A549 (cell line): ENCODE results near the gene CDH4. TPM values are rescaled to one million over a fixed set of nuclear protein-coding genes. Genes with fewer than 3 reads are reported as not detected.
A peak's percentile ranks its signal among the peaks of the same experiment; 100 is the strongest.

Source experiments
- ATAC-seq, 2 experiments: fragments of 200-7000 bp in 1 of 2; fragments of >200 bp in 1 of 2; cut with Nextera tagmentation in 1 of 2; cut with Tn5 transposase in 1 of 2; 3 replicates each; pipeline versions ENCODE4 v1.8.0 to v1.9.1; 2018 to 2020; ENCODE audit warnings: mild to moderate bottlenecking in 1 of 2, moderate library complexity in 1 of 2
- CTCF ChIA-PET: fragments of 300-600 bp; sonication (Branson Sonifier 250); formaldehyde crosslinking; extraction: SDS; loops from one replicate; lab custom pipeline; 2021; ENCODE audit warnings: antibody characterized with exemption, inconsistent platforms; lab: Yijun Ruan, JAX
- POLR2A ChIA-PET: fragments of 350-600 bp; formaldehyde crosslinking; extraction: SDS; loops from one replicate; lab custom pipeline; 2021; ENCODE audit warnings: antibody characterized with exemption, inconsistent platforms; lab: Yijun Ruan, JAX
- DNase-seq, 2 experiments: peaks; one replicate each; pipeline versions ENCODE4 v3.0.0 to v3.0.0-alpha.2; 2011 to 2016; ENCODE audit warnings: low read depth in 1 of 2, low spot score in 1 of 2
- FAIRE-seq: peaks from 2 replicates; lab custom pipeline; 2011; peaks lifted over from hg19 to GRCh38; lab: Jason Lieb, UNC
- H3K27ac ChIP-seq, 2 experiments: fragments of >200 bp; sonication (Bioruptor Twin); formaldehyde crosslinking; 3 replicates each; pipeline ENCODE4 v1.5.1; 2016 to 2017
- H3K4me1 ChIP-seq: fragments of >200 bp; sonication (Bioruptor Twin); formaldehyde crosslinking; 3 replicates; pipeline ENCODE4 v1.6.1; 2016
- H3K4me2 ChIP-seq: fragments of >200 bp; sonication (Bioruptor Twin); formaldehyde crosslinking; 3 replicates; pipeline ENCODE4 v1.6.1; 2016
- H3K4me3 ChIP-seq: fragments of >200 bp; sonication (Bioruptor Twin); formaldehyde crosslinking; 3 replicates; pipeline ENCODE4 v1.5.1; 2016
- H3K9me3 ChIP-seq: fragments of >200 bp; sonication (Bioruptor Twin); formaldehyde crosslinking; 3 replicates; pipeline ENCODE4 v1.6.1; 2016
- CHD2 ChIP-seq: fragments of 150-350 bp; IDR thresholded peaks from 2 replicates; pipeline ENCODE4 v1.6.1; 2014; ENCODE audit warnings: low read length; ENCODE audit not compliant: partially characterized antibody
- CTCF ChIP-seq: fragments of >200 bp; sonication (Bioruptor Twin); formaldehyde crosslinking; IDR thresholded peaks from 3 replicates; pipeline ENCODE4 v1.5.1; 2016
- EP300 ChIP-seq, 2 experiments: fragments of >200 bp; sonication (Bioruptor Twin); formaldehyde crosslinking; IDR thresholded peaks; 2 replicates in 1 of 2; 3 replicates in 1 of 2; pipeline ENCODE4 v1.6.1; 2016 to 2017
- ESRRA ChIP-seq: fragments of 150-350 bp; IDR thresholded peaks from 2 replicates; pipeline ENCODE4 v1.6.1; 2014; ENCODE audit warnings: mild to moderate bottlenecking, low read length, borderline replicate concordance
- FOSB ChIP-seq: fragments of 250-450 bp; sonication (Bioruptor Pico); IDR thresholded peaks from 2 replicates; pipeline ENCODE4 v1.5.0; 2020; ENCODE audit warnings: mild to moderate bottlenecking, moderate library complexity
- FOXS1 ChIP-seq: fragments of 250-450 bp; sonication (Bioruptor Pico); IDR thresholded peaks from 2 replicates; pipeline ENCODE4 v1.5.0; 2020; ENCODE audit warnings: mild to moderate bottlenecking, moderate library complexity
- JUNB ChIP-seq: fragments of >200 bp; sonication (Bioruptor Twin); formaldehyde crosslinking; IDR thresholded peaks from 2 replicates; pipeline ENCODE4 v1.6.1; 2016
- KDM5A ChIP-seq: fragments of 200-600 bp; sonication (generic); IDR thresholded peaks from 2 replicates; pipeline ENCODE4 v1.6.1; 2016; ENCODE audit warnings: antibody characterized with exemption, mild to moderate bottlenecking
- MAFK ChIP-seq: fragments of 450-650 bp; IDR thresholded peaks from 2 replicates; pipeline ENCODE4 v1.6.1; 2014; ENCODE audit not compliant: partially characterized antibody
- NFE2L2 ChIP-seq: fragments of 150-350 bp; conservative IDR thresholded peaks from 2 replicates; pipeline ENCODE4 v1.6.1; 2014; ENCODE audit warnings: low read length
- NPAS2 ChIP-seq: fragments of 250-450 bp; sonication (Bioruptor Pico); IDR thresholded peaks from 2 replicates; pipeline ENCODE4 v1.8.0; 2022; ENCODE audit warnings: mild to moderate bottlenecking, moderate library complexity, borderline replicate concordance
- PBX3 ChIP-seq: IDR thresholded peaks from 2 replicates; pipeline ENCODE4 v1.6.1; 2012
- RCOR1 ChIP-seq: fragments of 150-350 bp; IDR thresholded peaks from 2 replicates; pipeline ENCODE4 v1.6.1; 2014; ENCODE audit warnings: antibody characterized with exemption, low read length, low read depth
- REST ChIP-seq: fragments of 200-600 bp; sonication (generic); IDR thresholded peaks from 2 replicates; pipeline ENCODE4 v1.6.1; 2016; ENCODE audit warnings: antibody characterized with exemption, mild to moderate bottlenecking, moderate library complexity
- TFCP2L1 ChIP-seq: fragments of 250-450 bp; sonication (Bioruptor Pico); IDR thresholded peaks from 2 replicates; pipeline ENCODE4 v1.5.0; 2021; ENCODE audit warnings: mild to moderate bottlenecking
- WGBS: methylation state at CpG from one replicate; pipeline ENCODE4 v1.1.6; 2017; ENCODE audit errors: missing lambda C conversion rate; 5-methylcytosine and 5-hydroxymethylcytosine counted together
- polyA plus RNA-seq, 4 experiments: library from polyadenylated mRNA; depleted of rRNA in 3 of 4; stranded (reverse); fragments of >200 nt; fragmentation: RNase III in 1 of 4; extraction: RNeasy Plus Mini Kit Qiagen cat#74134 plus additional on column Dnase treatment in 1 of 4; gene quantifications; 2 replicates in 3 of 4; 3 replicates in 1 of 4; pipeline ENCODE4 v1.2.3, GENCODE V29; 2011 to 2017
- TF ChIP-seq, protein P1 (sequence below): IDR thresholded peaks from 2 replicates; pipeline ENCODE4 v1.6.1; 2012
- TF ChIP-seq, protein P2 (sequence below): fragments of 150-350 bp; IDR thresholded peaks from 2 replicates; pipeline ENCODE4 v1.6.1; 2014; ENCODE audit warnings: low read depth, mild to moderate bottlenecking, low read length
- TF ChIP-seq, protein P3 (sequence below): fragments of >200 bp; sonication (Bioruptor Twin); formaldehyde crosslinking; IDR thresholded peaks from 3 replicates; pipeline ENCODE4 v1.6.1; 2016

The CDH4 gene
- polyA plus RNA-seq, 2 of the 4 experiments (the other 2 are of a cell fraction) = 3.4 to 10.3 TPM

DNA sequence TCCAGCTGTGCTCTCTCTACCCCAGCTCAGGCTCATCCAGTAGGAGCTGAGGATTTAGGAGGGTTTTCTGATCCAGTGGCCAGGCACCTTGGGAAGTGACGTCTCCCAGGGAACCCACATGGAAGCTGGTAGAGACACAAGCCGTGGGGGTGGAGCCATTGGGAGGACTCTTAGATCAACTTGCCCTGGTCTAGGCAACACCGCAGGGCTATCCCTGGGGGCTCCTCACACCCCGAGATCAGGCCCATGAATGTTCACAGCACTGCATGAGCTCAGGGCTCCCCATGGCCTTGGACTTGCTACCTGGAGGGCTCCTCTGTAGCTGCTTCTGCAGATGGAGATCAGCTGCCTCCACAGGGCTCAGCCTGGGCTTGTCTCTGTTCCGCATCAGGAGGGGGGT, 112.1 kb downstream of the CDH4 start (continued):
- TF ChIP-seq NFE2L2 (no peak), FOXS1 (no peak), JUNB (no peak)

DNA sequence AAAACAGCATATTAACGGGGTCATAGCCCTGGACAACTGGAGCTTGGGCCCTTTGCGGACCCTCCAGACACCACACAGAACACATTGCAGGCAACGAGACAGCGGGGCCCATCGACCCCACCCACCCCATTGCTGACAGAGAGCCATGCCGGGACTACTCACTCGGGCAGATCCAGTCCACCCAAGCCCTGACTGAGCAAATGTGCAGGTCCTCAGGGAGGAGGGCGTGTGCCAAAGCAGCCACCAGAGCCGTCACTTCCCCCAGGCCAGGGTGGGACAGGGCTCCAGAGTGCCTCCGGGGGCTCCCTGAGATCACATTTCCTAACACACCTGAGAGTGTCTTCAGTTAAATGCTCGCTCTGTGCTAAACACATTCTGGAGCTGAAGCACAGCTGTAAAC, 114.9 kb downstream of the CDH4 start:
- TF ChIP-seq FOSB (CRISPR knock-in tag) (no peak), MAFK (no peak), PBX3 (no peak), FOXS1 (no peak), KDM5A (no peak), ESRRA (no peak), RCOR1 (no peak), NFE2L2 (no peak), REST (no peak), CHD2 (no peak), TFCP2L1 (no peak), EP300 (IDR thresholded peaks at IDR 0.05) (no peak), NPAS2 (CRISPR knock-in tag) (no peak), JUNB (no peak), CTCF (no peak)
- TF ChIP-seq, protein P1, sequence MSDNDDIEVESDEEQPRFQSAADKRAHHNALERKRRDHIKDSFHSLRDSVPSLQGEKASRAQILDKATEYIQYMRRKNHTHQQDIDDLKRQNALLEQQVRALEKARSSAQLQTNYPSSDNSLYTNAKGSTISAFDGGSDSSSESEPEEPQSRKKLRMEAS = no peak
- ATAC-seq (no peak), DNase-seq (no peak), FAIRE-seq (no peak)
- ChIA-PET CTCF (no interaction called here), POLR2A (no interaction called here)
- Histone ChIP-seq H3K9me3 (no peaks in the 10 kb centered on the region), H3K4me1 (no peaks in the 10 kb centered on the region), H3K4me3 (no peak overlapping the region), H3K4me2 (no peak overlapping the region), H3K27ac (no peak overlapping the region)
- WGBS = 91% methylated on average over 10 of the region's 11 CpGs

- FAIRE-seq = no peak
- ChIA-PET POLR2A (no interaction called here), CTCF (interaction anchor here (0.8 kb wide), 1 partner anchor 22 kb away, joined by 3 read pairs; no protein-coding TSS in a partner anchor)
- Histone ChIP-seq H3K4me2 (no peak overlapping the region), H3K4me3 (no peak overlapping the region), H3K4me1 (no peaks in the 10 kb centered on the region), H3K9me3 (0 out of 3 replicates have a peak, but pooled peaks cover 2% of the 10 kb centered on the region), H3K27ac (no peak overlapping the region)
- ATAC-seq = 0 out of 6 replicates have a peak, but pooled peaks of 1 of the 2 experiments have one; percentile 10
- TF ChIP-seq, protein P2, sequence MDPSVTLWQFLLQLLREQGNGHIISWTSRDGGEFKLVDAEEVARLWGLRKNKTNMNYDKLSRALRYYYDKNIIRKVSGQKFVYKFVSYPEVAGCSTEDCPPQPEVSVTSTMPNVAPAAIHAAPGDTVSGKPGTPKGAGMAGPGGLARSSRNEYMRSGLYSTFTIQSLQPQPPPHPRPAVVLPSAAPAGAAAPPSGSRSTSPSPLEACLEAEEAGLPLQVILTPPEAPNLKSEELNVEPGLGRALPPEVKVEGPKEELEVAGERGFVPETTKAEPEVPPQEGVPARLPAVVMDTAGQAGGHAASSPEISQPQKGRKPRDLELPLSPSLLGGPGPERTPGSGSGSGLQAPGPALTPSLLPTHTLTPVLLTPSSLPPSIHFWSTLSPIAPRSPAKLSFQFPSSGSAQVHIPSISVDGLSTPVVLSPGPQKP = no peak
- TF ChIP-seq, protein P3, sequence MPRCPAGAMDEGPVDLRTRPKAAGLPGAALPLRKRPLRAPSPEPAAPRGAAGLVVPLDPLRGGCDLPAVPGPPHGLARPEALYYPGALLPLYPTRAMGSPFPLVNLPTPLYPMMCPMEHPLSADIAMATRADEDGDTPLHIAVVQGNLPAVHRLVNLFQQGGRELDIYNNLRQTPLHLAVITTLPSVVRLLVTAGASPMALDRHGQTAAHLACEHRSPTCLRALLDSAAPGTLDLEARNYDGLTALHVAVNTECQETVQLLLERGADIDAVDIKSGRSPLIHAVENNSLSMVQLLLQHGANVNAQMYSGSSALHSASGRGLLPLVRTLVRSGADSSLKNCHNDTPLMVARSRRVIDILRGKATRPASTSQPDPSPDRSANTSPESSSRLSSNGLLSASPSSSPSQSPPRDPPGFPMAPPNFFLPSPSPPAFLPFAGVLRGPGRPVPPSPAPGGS = no peak
- no peak for DNase-seq
- 81% methylated on average over 11 of the region's 13 CpGs for WGBS
Measured at GRCh38 chr20:61369731-61370520, 117.9 kb downstream of the CDH4 start.
